B cell (primary cell): ENCODE data around the gene ANKS1B. TPM values are rescaled to one million over a fixed set of nuclear protein-coding genes. Genes with fewer than 3 reads are reported as not detected.

Experiments
- ATAC-seq: fragments of 200-7000 bp; cut with Tn5 transposase; one replicate; pipeline ENCODE4 v1.10.0; 2021; ENCODE audit warnings: low read depth, mild to moderate bottlenecking, moderate number of reproducible peaks, moderate library complexity
- CTCF ChIA-PET: fragments of 350-600 bp; sonication (Branson Sonifier 250); formaldehyde crosslinking; loops from one replicate; lab custom pipeline; 2021; ENCODE audit warnings: antibody characterized with exemption, inconsistent platforms; lab: Charles Lee
- POLR2A ChIA-PET: fragments of 350-600 bp; sonication (Branson Sonifier 250); formaldehyde crosslinking; loops from one replicate; lab custom pipeline; 2021; ENCODE audit warnings: antibody characterized with exemption; lab: Charles Lee
- DNase-seq: peaks from one replicate; pipeline ENCODE4 v3.0.0; 2013
- H2AFZ ChIP-seq: 2 replicates; pipeline ENCODE4 v1.6.1; 2012; ENCODE audit warnings: mild to moderate bottlenecking, low read depth, low read length; ENCODE audit not compliant: insufficient read depth, poor library complexity, severe bottlenecking
- H3K27ac ChIP-seq, 2 donors: 1 replicate in 1 of 2; 2 replicates in 1 of 2; pipeline ENCODE4 v1.5.1; 2012 to 2013; ENCODE audit warnings: low read length in 2 of 2, mild to moderate bottlenecking in 2 of 2, moderate library complexity in 1 of 2
- H3K27me3 ChIP-seq, 4 experiments: fragments of 200-600 bp in 1 of 4; sonication (generic) in 1 of 4; replicated peaks in 1 of 4; 1 replicate in 2 of 4; 2 replicates in 2 of 4; pipeline versions ENCODE4 v1.6.1 to v1.7.0; 2013 to 2016; ENCODE audit warnings: low read length in 3 of 4, mild to moderate bottlenecking in 2 of 4, mixed read lengths in 1 of 4, moderate library complexity in 1 of 4; ENCODE audit not compliant: insufficient read depth in 4 of 4, control insufficient read depth in 3 of 4; ENCODE audit errors: control extremely low read depth in 1 of 4
- H3K36me3 ChIP-seq, 2 experiments: replicated peaks in 1 of 2; 1 replicate in 1 of 2; 2 replicates in 1 of 2; pipeline versions ENCODE4 v1.6.1 to v1.7.1; 2013; ENCODE audit warnings: low read length in 1 of 2; ENCODE audit not compliant: insufficient read depth in 2 of 2, control insufficient read depth in 1 of 2; ENCODE audit errors: control extremely low read depth in 1 of 2, extremely low read depth in 1 of 2
- H3K4me1 ChIP-seq, 2 donors: fragments of 200-600 bp in 1 of 2; sonication (generic) in 1 of 2; 1 replicate in 1 of 2; 2 replicates in 1 of 2; pipeline versions ENCODE4 v1.5.1 to v1.6.1; 2013 to 2017; ENCODE audit warnings: low read length in 2 of 2; ENCODE audit not compliant: control insufficient read depth in 2 of 2, insufficient read depth in 2 of 2
- H3K4me2 ChIP-seq: replicated peaks from 2 replicates; pipeline ENCODE3; 2012; ENCODE audit warnings: mild to moderate bottlenecking, low read depth, low read length; ENCODE audit not compliant: poor library complexity, severe bottlenecking
- H3K4me3 ChIP-seq, 5 experiments: fragments of 200-600 bp in 1 of 5; sonication (generic) in 1 of 5; 1 replicate in 3 of 5; 2 replicates in 2 of 5; pipeline versions ENCODE4 v1.5.1 to v1.7.0; 2011 to 2016; ENCODE audit warnings: low read length in 4 of 5, mild to moderate bottlenecking in 4 of 5, low read depth in 2 of 5, control low read depth in 1 of 5, moderate library complexity in 1 of 5; ENCODE audit not compliant: insufficient read depth in 1 of 5; ENCODE audit errors: control extremely low read depth in 1 of 5, extremely low read depth in 1 of 5
- H3K79me2 ChIP-seq: fragments of 200-600 bp; sonication (generic); one replicate; pipeline ENCODE4 v1.6.0; 2016; ENCODE audit warnings: low read length; ENCODE audit not compliant: control insufficient read depth, insufficient read depth
- H3K9ac ChIP-seq: fragments of 200-600 bp; sonication (generic); 2 replicates; pipeline ENCODE4 v1.6.1; 2017; ENCODE audit warnings: mild to moderate bottlenecking, low read length, moderate library complexity
- H3K9me3 ChIP-seq, 3 donors: one replicate each; pipeline versions ENCODE4 v1.6.1 to v1.7.1; 2013; ENCODE audit warnings: low read length in 2 of 3; ENCODE audit not compliant: control insufficient read depth in 2 of 3, insufficient read depth in 1 of 3; ENCODE audit errors: control extremely low read depth in 1 of 3
- H4K20me1 ChIP-seq: 2 replicates; pipeline ENCODE4 v1.6.0; 2012; ENCODE audit warnings: mild to moderate bottlenecking, low read length; ENCODE audit not compliant: insufficient read depth, control insufficient read depth, poor library complexity, severe bottlenecking
- H3K27ac Mint-ChIP-seq: one replicate; pipeline ENCODE4 v1.8.0; 2021; ENCODE audit warnings: mixed read lengths
- H3K27me3 Mint-ChIP-seq: one replicate; pipeline ENCODE4 v1.8.0; 2021; ENCODE audit warnings: mixed read lengths
- H3K4me1 Mint-ChIP-seq: one replicate; pipeline ENCODE4 v1.8.0; 2021; ENCODE audit warnings: mixed read lengths
- H3K4me3 Mint-ChIP-seq: one replicate; pipeline ENCODE4 v1.8.0; 2021; ENCODE audit warnings: mixed read lengths
- H3K9me3 Mint-ChIP-seq: one replicate; pipeline ENCODE4 v1.8.0; 2022; ENCODE audit warnings: mixed read lengths; ENCODE audit not compliant: insufficient read depth
- CTCF ChIP-seq: fragments of 200-600 bp; IDR thresholded peaks from one replicate; pipeline ENCODE4 v1.8.0; 2022; ENCODE audit warnings: antibody characterized with exemption, mild to moderate bottlenecking
- EZH2 ChIP-seq: IDR thresholded peaks from 2 replicates; pipeline ENCODE4 v1.6.1; 2012; ENCODE audit warnings: borderline replicate concordance, low read depth, mild to moderate bottlenecking, moderate library complexity, low read length; ENCODE audit not compliant: insufficient read depth, poor library complexity, severe bottlenecking
- whole genome bisulfite sequencing: methylation state at CpG from one replicate; pipeline ENCODE4 v1.1.5; 2013; ENCODE audit warnings: missing lambda C conversion rate; ENCODE audit not compliant: insufficient coverage; 5-methylcytosine and 5-hydroxymethylcytosine counted together
- intact Hi-C: fragments of 100-400 bp; cut with micrococcal nuclease; formaldehyde crosslinking; loops from one replicate; pipeline ENCODE4 v1.10.0; 2022
- polyA plus RNA-seq: library from polyadenylated mRNA; depleted of rRNA; stranded (reverse); fragments of >200 nt; gene quantifications from 2 replicates; pipeline ENCODE4 v1.2.3, GENCODE V29; 2012
- total RNA-seq, 2 donors: library from RNA; stranded (reverse); fragments of 120-200 nt in 1 of 2; gene quantifications; 1 replicate in 1 of 2; 2 replicates in 1 of 2; pipeline versions ENCODE4 v1.2.3 to v1.2.4, GENCODE V29; 2013 to 2022

Gene ANKS1B
- total and polyA plus RNA-seq, 2 donors (not counting 1 experiment from before 2014, with no cell fraction given) = not detected

GRCh38 chr12:98864363-98864762, 1120.4 kb downstream of the ANKS1B start:
- H3K9me3 ChIP-seq = no peaks in the 10 kb centered on the region
- no peak overlapping the region for H3K4me2 ChIP-seq
- Mint-ChIP-seq H3K27me3 (peaks cover 7% of the 10 kb centered on the region), H3K4me3 (no peak overlapping the region), H3K4me1 (no peaks in the 10 kb centered on the region), H3K9me3 (no peaks in the 10 kb centered on the region), H3K27ac (no peak overlapping the region)
- no peaks in the 10 kb centered on the region for H3K79me2 ChIP-seq
- ATAC-seq (no peak), DNase-seq (no peak)
- H3K36me3 ChIP-seq = no peaks in the 10 kb centered on the region
- ChIA-PET CTCF (no interaction called here), POLR2A (no interaction called here)
- H3K4me3 ChIP-seq = no peak overlapping the region
- H3K4me1 ChIP-seq = no peaks in the 10 kb centered on the region
- WGBS = 83% methylated on average over 1 of the region's 1 CpG
- no peaks in the 10 kb centered on the region for H4K20me1 ChIP-seq
- no peak for TF ChIP-seq CTCF
- TF ChIP-seq EZH2 = no peak
- no peak overlapping the region for H3K27ac ChIP-seq
- H3K9ac ChIP-seq = no peak overlapping the region
- intact Hi-C loops = no loop called here
- H2AFZ ChIP-seq = no peak overlapping the region
- no peaks in the 10 kb centered on the region for H3K27me3 ChIP-seq

- no peaks in the 10 kb centered on the region for H3K4me1 Mint-ChIP-seq
- intact Hi-C loops = no loop called here
- Histone ChIP-seq H2AFZ (no peak overlapping the region), H3K27ac (no peak overlapping the region), H3K79me2 (no peaks in the 10 kb centered on the region), H4K20me1 (no peaks in the 10 kb centered on the region), H3K4me3 (no peak overlapping the region), H3K27me3 (no peaks in the 10 kb centered on the region), H3K4me1 (no peaks in the 10 kb centered on the region), H3K9ac (no peak overlapping the region), H3K36me3 (no peaks in the 10 kb centered on the region), H3K4me2 (no peak overlapping the region), H3K9me3 (no peaks in the 10 kb centered on the region)
- TF ChIP-seq EZH2 (no peak), CTCF (no peak)
- H3K9me3 Mint-ChIP-seq = no peaks in the 10 kb centered on the region
- 44% methylated on average over 2 of the region's 3 CpGs for WGBS
- POLR2A ChIA-PET = no interaction called here
- peaks cover 7% of the 10 kb centered on the region for H3K27me3 Mint-ChIP-seq
- CTCF ChIA-PET = no interaction called here
- no peak overlapping the region for H3K27ac Mint-ChIP-seq
- no peak for DNase-seq
- ATAC-seq = no peak
- no peak overlapping the region for H3K4me3 Mint-ChIP-seq
Observed at GRCh38 chr12:98863167-98863566, 1121.6 kb downstream of the ANKS1B start.
